Activated T-helper 9 cell treated with anti-CD3 and anti-CD28 coated beads, Interleukin-2, amount 50 U/mL, for 16 hours (primary cell): ENCODE results near the gene GNAI3.

Experiments used
- DNase-seq: peaks from one replicate; pipeline ENCODE4 v3.0.0-alpha.2; 2020; ENCODE audit warnings: low read depth

GNAI3 gene

GRCh38 chr1:109548321-109549267 is at the start of gene GNAI3:
Gene GNAI3, plus strand, starts transcription at chr1:109548615. Its CDS starts 106 bp downstream, at chr1:109548721.
- DNase-seq = peak; percentile 94

- DNase-seq = no peak
These were observed 49.3 kb upstream of the GNAI3 start for GRCh38 chr1:109499081-109499480.

- DNase-seq = peak; percentile 36
These were observed 48.5 kb upstream of the GNAI3 start for GRCh38 chr1:109499661-109500536.

GRCh38 chr1:109500941-109501381 is 47.5 kb upstream of the GNAI3 start:
- DNase-seq = no peak

- DNase-seq = no peak
These were observed 46.6 kb upstream of the GNAI3 start for GRCh38 chr1:109501644-109502363.

- no peak for DNase-seq
These were observed 46.0 kb upstream of the GNAI3 start for GRCh38 chr1:109502364-109502851.

- DNase-seq = no peak
These were observed 44.5 kb upstream of the GNAI3 start for GRCh38 chr1:109503935-109504334.

- DNase-seq = no peak
These were observed 43.4 kb upstream of the GNAI3 start for GRCh38 chr1:109504974-109505373.

GRCh38 chr1:109508001-109508872 is 40.2 kb upstream of the GNAI3 start:
- DNase-seq = no peak

GRCh38 chr1:109508873-109509175 is 39.6 kb upstream of the GNAI3 start:
- DNase-seq = no peak

- peak; percentile 59 for DNase-seq
These were observed 39.0 kb upstream of the GNAI3 start, which contains the start of gene AMIGO1 for GRCh38 chr1:109509176-109510134. Gene AMIGO1, minus strand, starts transcription at chr1:109509727. Its CDS starts 815 bp downstream, at chr1:109508912.

- DNase-seq = no peak
These were observed 35.2 kb upstream of the GNAI3 start for GRCh38 chr1:109513110-109513710.

- no peak for DNase-seq
These were observed 33.6 kb upstream of the GNAI3 start for GRCh38 chr1:109514846-109515245.

GRCh38 chr1:109516872-109517271 is 31.5 kb upstream of the GNAI3 start:
- DNase-seq = no peak

GRCh38 chr1:109517337-109517736 is 31.1 kb upstream of the GNAI3 start:
- DNase-seq = no peak

GRCh38 chr1:109521002-109521951 is 27.1 kb upstream of the GNAI3 start:
- DNase-seq = no peak

- no peak for DNase-seq
These were observed 26.4 kb upstream of the GNAI3 start for GRCh38 chr1:109522026-109522425.

GRCh38 chr1:109523706-109524105 is 24.7 kb upstream of the GNAI3 start:
- no peak for DNase-seq
